ENCODE results near the gene STK24.

STK24 gene

GRCh38 chr13:98556968-98557631 lies 19.8 kb downstream of the STK24 start:
- DNase-seq (ENCODE audit: low read depth in 3 of 3) = peak in 1 of 3 experiments; percentile 48

- no peak for DNase-seq (ENCODE audit: low read depth in 3 of 3)
Observed at GRCh38 chr13:98556142-98556816, 20.6 kb downstream of the STK24 start.

GRCh38 chr13:98549728-98550317 lies 27.1 kb downstream of the STK24 start:
- no peak for DNase-seq (ENCODE audit: low read depth in 3 of 3)

- DNase-seq (ENCODE audit: low read depth in 3 of 3) = no peak
Observed at GRCh38 chr13:98549006-98549727, 27.7 kb downstream of the STK24 start.

- no peak for DNase-seq (ENCODE audit: low read depth in 3 of 3)
Observed at GRCh38 chr13:98548230-98548629, 28.7 kb downstream of the STK24 start.

- no peak for DNase-seq (ENCODE audit: low read depth in 3 of 3)
Observed at GRCh38 chr13:98547455-98547854, 29.5 kb downstream of the STK24 start.

GRCh38 chr13:98546402-98546801 lies 30.5 kb downstream of the STK24 start:
- DNase-seq (ENCODE audit: low read depth in 3 of 3) = no peak

GRCh38 chr13:98544104-98544710 lies 32.7 kb downstream of the STK24 start:
- no peak for DNase-seq (ENCODE audit: low read depth in 3 of 3)

GRCh38 chr13:98543378-98544103 lies 33.4 kb downstream of the STK24 start:
- no peak for DNase-seq (ENCODE audit: low read depth in 3 of 3)

- no peak for DNase-seq (ENCODE audit: low read depth in 3 of 3)
Observed at GRCh38 chr13:98542568-98543377, 34.1 kb downstream of the STK24 start.

- no peak for DNase-seq (ENCODE audit: low read depth in 3 of 3)
Observed at GRCh38 chr13:98541701-98542203, 35.2 kb downstream of the STK24 start.

- DNase-seq (ENCODE audit: low read depth in 3 of 3) = no peak
Observed at GRCh38 chr13:98541191-98541590, 35.7 kb downstream of the STK24 start.

- no peak for DNase-seq (ENCODE audit: low read depth in 3 of 3)
Observed at GRCh38 chr13:98540476-98540875, 36.4 kb downstream of the STK24 start.

- DNase-seq (ENCODE audit: low read depth in 3 of 3) = no peak
Observed at GRCh38 chr13:98539666-98540065, 37.2 kb downstream of the STK24 start.

- no peak for DNase-seq (ENCODE audit: low read depth in 3 of 3)
Observed at GRCh38 chr13:98538876-98539275, 38.0 kb downstream of the STK24 start.

GRCh38 chr13:98537740-98538139 lies 39.2 kb downstream of the STK24 start:
- no peak for DNase-seq (ENCODE audit: low read depth in 3 of 3)

GRCh38 chr13:98537306-98537705 lies 39.6 kb downstream of the STK24 start:
- no peak for DNase-seq (ENCODE audit: low read depth in 3 of 3)

- DNase-seq (ENCODE audit: low read depth in 3 of 3) = no peak
Observed at GRCh38 chr13:98536729-98537128, 40.2 kb downstream of the STK24 start.

GRCh38 chr13:98535501-98536354 lies 41.2 kb downstream of the STK24 start:
- no peak for DNase-seq (ENCODE audit: low read depth in 3 of 3)
